Endothelial cell (in vitro differentiated cells): ENCODE data around the gene GGACT. TPM values are rescaled to one million over a fixed set of nuclear protein-coding genes. Genes with fewer than 3 reads are reported as not detected.

Source experiments
- DNase-seq: peaks from one replicate; pipeline ENCODE4 v3.0.0; 2021; ENCODE audit warnings: low spot score
- H3K27ac Mint-ChIP-seq: one replicate; pipeline ENCODE4 v1.8.0; 2021; ENCODE audit warnings: mixed read lengths, inconsistent platforms; ENCODE audit not compliant: unreplicated experiment
- H3K27me3 Mint-ChIP-seq: one replicate; pipeline ENCODE4 v1.8.0; 2021; ENCODE audit warnings: mild to moderate bottlenecking, moderate library complexity, mixed read lengths, inconsistent platforms; ENCODE audit not compliant: unreplicated experiment
- H3K36me3 Mint-ChIP-seq: one replicate; pipeline ENCODE4 v1.8.0; 2021; ENCODE audit warnings: mild to moderate bottlenecking, low read depth, mixed read lengths, inconsistent platforms; ENCODE audit not compliant: unreplicated experiment
- H3K4me1 Mint-ChIP-seq: one replicate; pipeline ENCODE4 v1.8.0; 2021; ENCODE audit warnings: mild to moderate bottlenecking, mixed read lengths, inconsistent platforms; ENCODE audit not compliant: unreplicated experiment
- H3K4me3 Mint-ChIP-seq: one replicate; pipeline ENCODE4 v1.8.0; 2021; ENCODE audit warnings: mild to moderate bottlenecking, mixed read lengths, inconsistent platforms; ENCODE audit not compliant: unreplicated experiment
- H3K9me3 Mint-ChIP-seq: one replicate; pipeline ENCODE4 v1.8.0; 2021; ENCODE audit warnings: mixed read lengths, inconsistent platforms; ENCODE audit not compliant: unreplicated experiment
- CTCF ChIP-seq: fragments of 200-600 bp; sonication (generic); IDR thresholded peaks from one replicate; pipeline ENCODE4 v1.5.0; 2021; ENCODE audit warnings: antibody characterized with exemption; ENCODE audit not compliant: unreplicated experiment
- total RNA-seq: library from RNA; stranded (reverse); fragmentation: NEBNext Ultra II Directional; extraction: Animal tissue kit (Norgen Biotek cat#: 25700); gene quantifications from one replicate; pipeline ENCODE4 v1.2.1, GENCODE V29; 2021; ENCODE audit not compliant: unreplicated experiment

GGACT gene
- total RNA-seq, 1 donor from 2014 or later, result 7.0 TPM

- Mint-ChIP-seq H3K36me3 (no peaks in the 10 kb centered on the region), H3K27ac (no peak overlapping the region), H3K9me3 (no peaks in the 10 kb centered on the region), H3K4me3 (no peak overlapping the region), H3K27me3 (peaks cover 1% of the 10 kb centered on the region), H3K4me1 (peaks cover 2% of the 10 kb centered on the region)
- DNase-seq, result no peak
- TF ChIP-seq CTCF, result no peak
Observed at GRCh38 chr13:100596516-100596915, 7.9 kb upstream of the GGACT start.

- Mint-ChIP-seq H3K4me3 (no peak overlapping the region), H3K27me3 (peaks cover 1% of the 10 kb centered on the region), H3K9me3 (no peaks in the 10 kb centered on the region), H3K4me1 (peaks cover 6% of the 10 kb centered on the region), H3K36me3 (no peaks in the 10 kb centered on the region), H3K27ac (no peak overlapping the region)
- peak; percentile 34 for TF ChIP-seq CTCF
- peak; percentile 52 for DNase-seq
Observed at GRCh38 chr13:100594731-100595130, 6.1 kb upstream of the GGACT start.

GRCh38 chr13:100594255-100594654 is 5.7 kb upstream of the GGACT start:
- H3K4me3 Mint-ChIP-seq, result no peak overlapping the region
- no peaks in the 10 kb centered on the region for H3K9me3 Mint-ChIP-seq
- TF ChIP-seq CTCF, result no peak
- no peaks in the 10 kb centered on the region for H3K36me3 Mint-ChIP-seq
- no peak overlapping the region for H3K27ac Mint-ChIP-seq
- DNase-seq, result no peak
- H3K4me1 Mint-ChIP-seq, result peaks cover 8% of the 10 kb centered on the region
- peaks cover 1% of the 10 kb centered on the region for H3K27me3 Mint-ChIP-seq

- H3K27ac Mint-ChIP-seq, result peak overlapping the region; percentile 81
- no peaks in the 10 kb centered on the region for H3K36me3 Mint-ChIP-seq
- DNase-seq, result no peak
- H3K27me3 Mint-ChIP-seq, result peaks cover 7% of the 10 kb centered on the region
- H3K4me3 Mint-ChIP-seq, result peak overlapping the region; percentile 89
- peaks cover 12% of the 10 kb centered on the region for H3K4me1 Mint-ChIP-seq
- H3K9me3 Mint-ChIP-seq, result no peaks in the 10 kb centered on the region
- no peak for TF ChIP-seq CTCF
Observed at GRCh38 chr13:100589178-100589725, 663 bp upstream of the GGACT start.

GRCh38 chr13:100584896-100585295 is 3.7 kb downstream of the GGACT start:
- H3K36me3 Mint-ChIP-seq, result peaks cover 18% of the 10 kb centered on the region
- no peak overlapping the region for H3K4me3 Mint-ChIP-seq
- H3K9me3 Mint-ChIP-seq, result peaks cover 3% of the 10 kb centered on the region
- H3K27me3 Mint-ChIP-seq, result peaks cover 7% of the 10 kb centered on the region
- no peak overlapping the region for H3K27ac Mint-ChIP-seq
- no peak for TF ChIP-seq CTCF
- H3K4me1 Mint-ChIP-seq, result peaks cover 6% of the 10 kb centered on the region
- no peak for DNase-seq
